HG03432 (cell line): ENCODE data around the gene VTCN1.
"Not testable (repeated sequence)": the region's sequence is repeated elsewhere in the genome, so short reads cannot be mapped to it uniquely, and the experiment has no call there.

Experiments used
- ATAC-seq: cut with Tn5 transposase; IDR thresholded peaks from one replicate; pipeline ENCODE4 v1.9.1; 2021; ENCODE audit warnings: mild to moderate bottlenecking, moderate library complexity; ENCODE audit not compliant: unreplicated experiment

The VTCN1 gene

GRCh38 chr1:117210831-117211261 is at the start of gene VTCN1:
TSS of gene VTCN1 (minus strand) at chr1:117210927. CDS start at chr1:117210855, 72 bp downstream.
- ATAC-seq = no peak

- no peak for ATAC-seq
Observed at GRCh38 chr1:117258791-117259190, 48.1 kb upstream of the VTCN1 start.

- ATAC-seq = not testable (repeated sequence)
Observed at GRCh38 chr1:117258075-117258474, 47.3 kb upstream of the VTCN1 start.

GRCh38 chr1:117257291-117257690 is 46.6 kb upstream of the VTCN1 start:
- no peak for ATAC-seq

- no peak for ATAC-seq
Observed at GRCh38 chr1:117250061-117250606, 39.4 kb upstream of the VTCN1 start.

GRCh38 chr1:117244971-117245370 is 34.2 kb upstream of the VTCN1 start:
- ATAC-seq = no peak

GRCh38 chr1:117244306-117244705 is 33.6 kb upstream of the VTCN1 start:
- ATAC-seq = no peak

GRCh38 chr1:117241512-117241911 is 30.8 kb upstream of the VTCN1 start:
- ATAC-seq = no peak

GRCh38 chr1:117240547-117240946 is 29.8 kb upstream of the VTCN1 start:
- no peak for ATAC-seq

GRCh38 chr1:117239467-117239866 is 28.7 kb upstream of the VTCN1 start:
- no peak for ATAC-seq

GRCh38 chr1:117237726-117238381 is 27.1 kb upstream of the VTCN1 start:
- no peak for ATAC-seq

- no peak for ATAC-seq
Observed at GRCh38 chr1:117235863-117236465, 25.2 kb upstream of the VTCN1 start.

- no peak for ATAC-seq
Observed at GRCh38 chr1:117232531-117232930, 21.8 kb upstream of the VTCN1 start.

- ATAC-seq = no peak
Observed at GRCh38 chr1:117231748-117232373, 21.1 kb upstream of the VTCN1 start.

GRCh38 chr1:117231312-117231711 is 20.6 kb upstream of the VTCN1 start:
- ATAC-seq = no peak

- no peak for ATAC-seq
Observed at GRCh38 chr1:117229217-117229616, 18.5 kb upstream of the VTCN1 start.

- no peak for ATAC-seq
Observed at GRCh38 chr1:117225931-117226330, 15.2 kb upstream of the VTCN1 start.

- ATAC-seq = no peak
Observed at GRCh38 chr1:117216718-117217117, 6.0 kb upstream of the VTCN1 start.

GRCh38 chr1:117215733-117216462 is 5.2 kb upstream of the VTCN1 start:
- ATAC-seq = no peak

GRCh38 chr1:117215019-117215418 is 4.3 kb upstream of the VTCN1 start:
- no peak for ATAC-seq

- no peak for ATAC-seq
Observed at GRCh38 chr1:117213046-117213445, 2.3 kb upstream of the VTCN1 start.
